ENCODE results near the gene EFHC1.

GRCh38 chr6:52505726-52506409 lies 85.7 kb downstream of the EFHC1 start:
- TF ChIP-seq CTCF (conservative IDR thresholded peaks at IDR 0.05 in 1 of 2, IDR thresholded peaks at IDR 0.05 in 1 of 2; ENCODE audit: extremely low read depth in 1 of 2, insufficient read depth in 1 of 2, low read depth in 1 of 2, low read length in 2 of 2) (no peak), EZH2 (IDR thresholded peaks at IDR 0.05; ENCODE audit: borderline replicate concordance, low read length) (no peak)

Data from mammary epithelial cell (primary cell).